Activated naive CD4-positive, alpha-beta T cell treated with anti-CD3 and anti-CD28 coated beads, Interleukin-2, amount 50 U/mL, for 16 hours (primary cell): ENCODE data around the gene OCIAD1.
A peak's percentile ranks its signal among the peaks of the same experiment; 100 is the strongest.

Experiments
- DNase-seq: peaks from one replicate; pipeline ENCODE4 v3.0.0-alpha.2; 2020

The OCIAD1 gene

GRCh38 chr4:48898733-48899431, 68.0 kb downstream of the OCIAD1 start:
- no peak for DNase-seq

DNA sequence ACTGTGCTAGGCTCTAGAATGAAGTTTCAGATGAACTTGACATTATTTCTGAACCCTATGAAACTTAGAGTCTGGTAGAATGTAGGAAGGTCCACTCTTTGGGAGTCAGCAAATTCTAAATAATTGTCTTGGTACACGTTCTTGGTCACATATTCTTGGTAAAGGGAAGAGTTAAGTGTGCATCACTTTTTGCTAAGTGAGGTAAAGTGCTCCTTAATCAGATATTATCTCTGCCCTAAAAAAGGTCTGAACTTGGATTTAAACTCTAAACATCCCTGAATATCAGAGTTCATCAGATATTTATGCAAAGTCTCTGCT, 68.5 kb downstream of the OCIAD1 start:
- no peak for DNase-seq

- no peak for DNase-seq
These were observed 69.1 kb downstream of the OCIAD1 start for GRCh38 chr4:48899950-48900349.

DNA sequence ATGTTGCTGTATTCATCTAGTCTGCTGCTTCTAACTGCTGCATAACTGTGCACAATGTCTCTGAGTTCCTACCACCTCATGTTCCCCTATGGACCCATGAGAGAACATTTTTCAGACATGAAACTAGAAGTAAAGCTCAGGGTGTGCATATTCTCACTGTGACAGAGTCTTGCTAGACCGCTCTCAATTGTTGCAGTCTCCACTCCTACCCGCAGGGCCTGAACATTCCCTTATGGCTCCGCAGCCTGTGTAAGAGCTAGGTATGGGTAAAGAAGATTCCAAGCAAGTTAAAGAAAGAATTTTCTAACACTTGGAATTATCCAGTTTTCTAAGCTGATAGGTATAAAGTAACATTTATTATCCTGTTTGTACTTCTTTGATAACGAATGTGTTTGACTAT, 70.3 kb downstream of the OCIAD1 start:
- DNase-seq, result no peak

- no peak for DNase-seq
These were observed 71.4 kb downstream of the OCIAD1 start for GRCh38 chr4:48902266-48902665.

GRCh38 chr4:48904101-48904500, 73.2 kb downstream of the OCIAD1 start:
- no peak for DNase-seq

DNA sequence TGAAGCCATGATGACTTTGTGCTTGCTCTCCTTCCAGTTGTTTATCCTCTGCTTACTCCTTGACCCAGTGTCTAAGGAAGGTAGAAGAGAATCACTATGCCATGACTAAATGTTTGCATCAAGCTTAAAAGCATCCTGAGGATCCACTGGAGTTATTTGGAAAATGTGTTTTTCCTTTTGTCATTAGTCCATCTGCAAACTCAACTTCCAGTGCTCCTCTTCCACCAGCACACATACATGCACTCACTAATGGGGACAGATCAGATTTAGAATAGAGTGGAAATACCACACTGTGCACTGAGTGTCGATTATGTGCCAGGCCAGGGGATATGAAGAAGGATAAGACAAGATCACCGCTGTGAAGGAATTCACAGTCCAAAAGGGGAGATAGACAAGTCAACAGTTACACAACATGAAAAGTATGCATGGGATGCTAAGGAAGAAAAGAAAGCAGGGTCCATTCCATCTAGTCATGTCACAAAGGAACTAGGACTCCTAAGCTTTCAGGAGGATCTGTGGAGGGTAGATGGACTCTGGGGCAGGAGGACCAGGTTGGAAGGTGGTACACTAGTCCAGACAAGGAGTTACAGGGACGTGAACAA, 73.8 kb downstream of the OCIAD1 start:
- no peak for DNase-seq

GRCh38 chr4:48905363-48906015, 74.6 kb downstream of the OCIAD1 start:
- no peak for DNase-seq

DNA sequence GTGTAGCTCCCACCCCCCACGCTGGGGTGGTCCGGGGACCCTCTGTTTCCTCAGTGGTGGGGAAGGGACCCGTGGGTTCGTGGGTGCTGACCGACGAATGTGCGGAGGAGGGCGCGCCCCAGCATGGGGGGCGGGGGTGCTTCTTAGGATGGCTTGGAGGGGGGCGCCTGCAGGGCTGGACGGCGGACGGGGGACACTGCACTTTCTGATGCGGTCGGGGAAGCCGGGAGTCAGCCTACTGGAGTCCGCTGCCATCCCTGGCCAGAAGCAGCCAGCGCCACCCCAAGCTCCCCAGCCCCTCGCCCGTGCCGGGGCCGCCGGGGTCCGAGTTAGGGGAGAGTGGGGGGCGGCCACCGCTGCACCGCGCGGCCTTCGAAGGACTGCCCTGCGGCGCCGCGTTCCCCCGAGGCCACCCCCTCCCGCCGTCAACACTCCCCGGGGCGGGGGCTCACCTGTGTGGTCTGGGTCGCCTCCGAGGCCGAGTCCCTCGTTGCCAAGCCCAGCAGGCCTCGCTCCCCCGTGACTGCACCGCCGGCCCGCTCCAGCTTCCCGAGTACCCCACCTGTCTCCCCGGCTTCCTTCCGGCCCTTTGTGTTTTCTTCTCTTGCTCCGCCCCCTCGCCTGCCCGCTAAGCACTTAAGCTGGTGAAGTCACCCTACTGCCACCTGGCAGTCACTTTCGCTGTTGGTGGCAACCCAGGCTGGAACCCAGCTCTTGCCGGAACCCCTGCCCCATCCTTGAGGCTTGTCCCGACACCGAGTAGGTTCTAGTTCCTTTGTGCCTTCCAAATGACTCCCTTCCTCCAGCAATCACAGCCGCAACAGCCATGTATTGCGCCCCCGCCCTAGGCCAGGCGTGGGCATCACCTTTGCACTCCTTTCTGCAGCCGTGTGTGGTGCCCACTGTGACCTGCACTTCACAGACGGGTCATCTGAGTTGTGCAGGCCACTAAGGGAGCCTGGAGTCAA, 75.6 kb downstream of the OCIAD1 start, which contains the start of gene OCIAD2:
Gene OCIAD2, minus strand, starts transcription at position 569 of the 968 bp plus-strand sequence. CDS start 2,225 bp downstream, outside the sequence.
- peak; percentile 82 for DNase-seq

DNA sequence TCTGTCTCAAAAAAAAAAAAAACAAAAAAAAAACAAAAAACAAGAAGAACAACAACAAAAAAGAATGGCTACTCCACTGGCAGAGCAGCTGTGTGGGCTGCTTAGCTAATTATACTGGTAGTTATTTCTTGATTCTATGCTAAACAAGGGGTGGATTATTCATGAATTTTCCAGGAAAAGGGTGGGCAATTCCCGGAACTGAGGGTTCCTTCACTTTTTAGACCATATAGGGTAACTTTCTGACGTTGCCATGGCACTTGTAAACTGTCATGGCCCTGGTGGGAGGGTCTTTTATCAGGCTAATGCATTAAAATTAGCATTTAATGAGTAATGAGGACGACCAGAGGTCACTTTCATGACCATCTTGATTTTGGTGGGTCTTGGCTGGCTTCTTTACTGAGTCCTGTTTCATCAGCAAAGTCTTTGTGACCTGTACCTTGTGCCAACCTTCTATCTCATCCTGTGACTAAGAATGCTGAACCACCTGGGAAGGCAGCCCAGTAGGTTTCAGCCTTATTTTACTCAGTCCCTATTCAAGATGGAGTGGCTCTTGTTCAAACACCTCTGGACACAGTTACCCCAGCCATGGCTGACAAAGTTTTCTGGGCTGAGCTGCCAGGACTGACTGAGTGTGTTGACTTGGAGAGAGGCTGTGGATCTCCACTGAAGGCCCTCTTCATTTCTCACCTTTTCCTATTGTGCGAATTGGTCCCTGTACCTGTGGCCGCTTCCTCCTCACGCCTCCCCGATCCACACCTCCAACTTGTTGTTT, 77.0 kb downstream of the OCIAD1 start:
- DNase-seq, result no peak

- no peak for DNase-seq
These were observed 77.8 kb downstream of the OCIAD1 start for GRCh38 chr4:48908687-48909086.

DNA sequence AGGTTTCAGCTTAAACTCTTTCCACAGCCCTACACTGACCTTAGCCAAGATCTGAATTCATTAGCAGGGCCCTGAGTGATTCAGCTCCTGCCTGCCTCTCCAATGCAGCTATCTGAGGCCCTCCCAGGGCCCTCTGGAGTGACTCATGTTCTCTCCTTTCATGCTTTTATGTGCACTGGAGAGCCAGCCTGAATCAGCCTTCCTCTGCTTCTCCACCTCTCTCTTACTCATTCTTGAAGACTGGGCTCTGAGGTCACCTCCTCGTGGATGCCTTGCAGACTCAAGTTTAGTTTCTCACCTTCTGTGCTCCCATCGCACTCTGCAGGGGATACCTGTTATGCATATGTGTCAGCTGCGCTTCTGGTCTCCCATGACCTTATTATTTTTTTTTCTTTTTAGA, 78.8 kb downstream of the OCIAD1 start:
- peak; percentile 69 for DNase-seq

- DNase-seq, result no peak
These were observed 79.6 kb downstream of the OCIAD1 start for GRCh38 chr4:48910511-48910910.
